ENCODE measurements around the gene MSRB1. TPM values are rescaled to one million over a fixed set of nuclear protein-coding genes. Genes with fewer than 3 reads are reported as not detected.

The MSRB1 gene
- total and polyA plus RNA-seq, 9 of the 15 experiments (the other 6 are each of a cell fraction or from before 2014, with no cell fraction given), result 5.4 to 33.7 (median 25.7) TPM

DNA sequence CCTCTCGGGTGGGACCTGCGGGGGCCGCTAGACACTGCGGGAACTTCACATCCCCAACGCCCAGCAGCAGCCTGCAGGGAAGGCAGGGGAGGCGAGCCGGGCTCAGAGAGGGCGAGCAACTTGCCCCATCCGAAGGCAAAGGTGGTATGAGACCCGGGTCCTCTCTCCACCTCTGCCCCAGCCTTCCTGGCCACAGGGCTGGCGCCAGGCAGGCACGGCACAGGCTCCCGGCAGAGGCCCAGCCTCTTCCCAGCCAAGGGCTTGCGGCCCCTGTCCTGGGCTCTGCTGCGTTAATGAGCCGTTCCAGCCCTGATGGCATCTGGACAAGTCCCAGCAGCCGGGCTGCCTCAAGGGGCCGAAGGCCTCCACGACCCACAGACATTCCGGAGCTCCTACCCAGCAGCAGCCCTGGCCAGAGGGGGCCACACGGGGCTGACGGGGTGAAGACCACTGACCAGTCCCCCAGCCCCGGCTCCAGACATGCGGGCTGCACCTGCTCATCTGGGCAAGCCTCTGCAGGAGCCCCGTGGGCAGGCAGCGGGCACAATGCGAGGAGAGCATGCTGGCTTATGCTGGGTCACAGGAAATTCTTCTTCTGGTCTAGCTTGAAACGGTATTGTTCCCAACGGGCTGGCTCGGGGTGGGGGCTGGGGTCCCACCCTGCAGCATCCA lies 23.5 kb downstream of the MSRB1 start (continued):
- no peak for TF ChIP-seq REST (IDR thresholded peaks at IDR 0.05; ENCODE audit: borderline replicate concordance)
- no peak for TF ChIP-seq REST (CRISPR knock-in tag; IDR thresholded peaks at IDR 0.05; ENCODE audit: low read depth)
- TF ChIP-seq ZNF449 (CRISPR knock-in tag; IDR thresholded peaks at IDR 0.05), result no peak
- TF ChIP-seq CEBPZ (IDR thresholded peaks at IDR 0.05; ENCODE audit: borderline replicate concordance, low read depth, low read length), result no peak
- TF ChIP-seq ZNF740 (CRISPR knock-in tag; IDR thresholded peaks at IDR 0.05), result no peak
- TF ChIP-seq ZNF740 (tag; IDR thresholded peaks at IDR 0.05), result no peak
- TF ChIP-seq TEAD2 (tag; IDR thresholded peaks at IDR 0.05), result no peak
- no peak for TF ChIP-seq NUFIP1 (IDR thresholded peaks at IDR 0.05; ENCODE audit: partially characterized antibody)
- no peak for TF ChIP-seq ZNF253 (CRISPR knock-in tag; conservative IDR thresholded peaks at IDR 0.05)
